HCT116 (cell line): ENCODE data around the gene DNM1L.

Experiments
- CBX3 ChIP-seq: IDR thresholded peaks from 2 replicates; pipeline ENCODE4 v1.6.1; 2012; ENCODE audit warnings: low read depth
- EGR1 ChIP-seq: IDR thresholded peaks from 2 replicates; pipeline ENCODE4 v1.6.1; 2012; ENCODE audit warnings: low read depth
- EZH2 ChIP-seq: fragments of 200-600 bp; sonication (generic); IDR thresholded peaks from 2 replicates; pipeline ENCODE4 v1.6.1; 2017; ENCODE audit warnings: antibody characterized with exemption, mixed run types
- POLR2A ChIP-seq: IDR thresholded peaks from 2 replicates; pipeline ENCODE4 v1.7.0; 2011; ENCODE audit warnings: borderline replicate concordance; ENCODE audit not compliant: insufficient read depth, insufficient read length; ENCODE audit errors: extremely low read depth
- POLR2AphosphoS5 ChIP-seq: IDR thresholded peaks from 2 replicates; pipeline ENCODE4 v1.6.1; 2011; ENCODE audit warnings: mild to moderate bottlenecking, low read depth, low read length, moderate library complexity
- REST ChIP-seq: IDR thresholded peaks from 2 replicates; pipeline ENCODE4 v1.6.1; 2012; ENCODE audit warnings: low read depth
- SRF ChIP-seq: IDR thresholded peaks from 2 replicates; pipeline ENCODE4 v1.6.1; 2012; ENCODE audit warnings: low read depth
- TCF7L2 ChIP-seq: IDR thresholded peaks from 2 replicates; pipeline ENCODE4 v1.7.0; 2011; ENCODE audit warnings: borderline replicate concordance, inconsistent platforms; ENCODE audit not compliant: insufficient read depth, insufficient read length; ENCODE audit errors: extremely low read depth
- ZNF274 ChIP-seq: fragments of 200-500 bp; sonication (Bioruptor generic); IDR thresholded peaks from 2 replicates; pipeline ENCODE4 v1.6.1; 2014; ENCODE audit warnings: mild to moderate bottlenecking, low read depth, low read length, inconsistent platforms
- TF ChIP-seq, protein P1 (sequence below), 3 experiments: fragments of 200-600 bp in 1 of 3; sonication (generic) in 1 of 3; IDR thresholded peaks in 2 of 3; conservative IDR thresholded peaks in 1 of 3; 2 replicates each; pipeline ENCODE4 v1.5.1; 2012 to 2017; ENCODE audit warnings: low read depth in 2 of 3, low read length in 2 of 3, antibody characterized with exemption in 1 of 3, borderline replicate concordance in 1 of 3, control low read depth in 1 of 3, mild to moderate bottlenecking in 1 of 3, mixed read lengths in 1 of 3, mixed run types in 1 of 3, moderate library complexity in 1 of 3; ENCODE audit not compliant: insufficient read depth in 1 of 3

DNA sequence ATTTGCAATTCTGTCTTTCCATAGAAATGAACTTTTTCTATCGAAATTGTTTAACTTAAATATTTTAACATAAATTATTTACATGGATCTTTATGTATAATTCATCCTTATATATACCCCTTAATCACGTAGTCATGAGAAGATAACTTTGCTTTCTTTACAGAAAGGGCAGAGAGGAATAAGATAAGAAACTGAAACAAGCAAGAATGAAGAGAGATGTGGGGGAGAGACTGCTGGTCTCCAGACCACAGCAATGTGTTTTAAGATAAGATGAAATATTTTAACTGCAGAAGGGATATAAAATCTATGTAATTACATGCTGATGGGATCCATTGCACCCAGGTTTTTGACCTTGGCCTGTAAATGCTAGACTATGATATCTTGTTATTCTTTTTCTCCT is 34.7 kb upstream of the DNM1L start:
- TF ChIP-seq POLR2A (no peak), SRF (no peak), EZH2 (no peak), ZNF274 (no peak), EGR1 (no peak), POLR2AphosphoS5 (no peak), REST (no peak), CBX3 (no peak), TCF7L2 (no peak)
- TF ChIP-seq, protein P1, sequence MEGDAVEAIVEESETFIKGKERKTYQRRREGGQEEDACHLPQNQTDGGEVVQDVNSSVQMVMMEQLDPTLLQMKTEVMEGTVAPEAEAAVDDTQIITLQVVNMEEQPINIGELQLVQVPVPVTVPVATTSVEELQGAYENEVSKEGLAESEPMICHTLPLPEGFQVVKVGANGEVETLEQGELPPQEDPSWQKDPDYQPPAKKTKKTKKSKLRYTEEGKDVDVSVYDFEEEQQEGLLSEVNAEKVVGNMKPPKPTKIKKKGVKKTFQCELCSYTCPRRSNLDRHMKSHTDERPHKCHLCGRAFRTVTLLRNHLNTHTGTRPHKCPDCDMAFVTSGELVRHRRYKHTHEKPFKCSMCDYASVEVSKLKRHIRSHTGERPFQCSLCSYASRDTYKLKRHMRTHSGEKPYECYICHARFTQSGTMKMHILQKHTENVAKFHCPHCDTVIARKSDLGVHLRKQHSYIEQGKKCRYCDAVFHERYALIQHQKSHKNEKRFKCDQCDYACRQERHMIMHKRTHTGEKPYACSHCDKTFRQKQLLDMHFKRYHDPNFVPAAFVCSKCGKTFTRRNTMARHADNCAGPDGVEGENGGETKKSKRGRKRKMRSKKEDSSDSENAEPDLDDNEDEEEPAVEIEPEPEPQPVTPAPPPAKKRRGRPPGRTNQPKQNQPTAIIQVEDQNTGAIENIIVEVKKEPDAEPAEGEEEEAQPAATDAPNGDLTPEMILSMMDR (IDR thresholded peaks at IDR 0.05 in 2 of 3, conservative IDR thresholded peaks at IDR 0.05 in 1 of 3; ENCODE audit: borderline replicate concordance in 1 of 3, insufficient read depth in 1 of 3, low read depth in 2 of 3, low read length in 2 of 3) = no peak
